ENCODE measurements around the gene ARHGAP24.

DNA sequence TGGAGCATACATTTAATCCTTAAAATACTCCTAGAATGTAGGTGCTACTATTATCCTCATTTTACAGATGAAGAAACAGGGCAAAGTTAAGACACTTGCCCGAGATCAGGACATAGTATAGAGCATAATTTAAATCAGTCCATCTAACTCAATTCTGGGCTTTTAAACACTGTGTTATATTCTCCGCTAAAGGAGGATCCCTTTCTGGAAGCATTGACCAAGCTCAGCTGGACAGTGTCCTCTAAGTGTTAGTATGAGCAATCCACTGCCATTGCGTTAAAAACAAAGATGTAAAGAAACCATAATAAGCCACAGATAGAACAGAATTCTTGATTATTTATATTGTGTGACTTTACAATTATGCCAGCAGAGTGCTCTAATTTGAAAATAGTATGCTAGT is 207.0 kb downstream of the ARHGAP24 start:
- TF ChIP-seq POLR2A (IDR thresholded peaks at IDR 0.05; ENCODE audit: low read depth, low read length) = no peak
- TF ChIP-seq, protein P1, sequence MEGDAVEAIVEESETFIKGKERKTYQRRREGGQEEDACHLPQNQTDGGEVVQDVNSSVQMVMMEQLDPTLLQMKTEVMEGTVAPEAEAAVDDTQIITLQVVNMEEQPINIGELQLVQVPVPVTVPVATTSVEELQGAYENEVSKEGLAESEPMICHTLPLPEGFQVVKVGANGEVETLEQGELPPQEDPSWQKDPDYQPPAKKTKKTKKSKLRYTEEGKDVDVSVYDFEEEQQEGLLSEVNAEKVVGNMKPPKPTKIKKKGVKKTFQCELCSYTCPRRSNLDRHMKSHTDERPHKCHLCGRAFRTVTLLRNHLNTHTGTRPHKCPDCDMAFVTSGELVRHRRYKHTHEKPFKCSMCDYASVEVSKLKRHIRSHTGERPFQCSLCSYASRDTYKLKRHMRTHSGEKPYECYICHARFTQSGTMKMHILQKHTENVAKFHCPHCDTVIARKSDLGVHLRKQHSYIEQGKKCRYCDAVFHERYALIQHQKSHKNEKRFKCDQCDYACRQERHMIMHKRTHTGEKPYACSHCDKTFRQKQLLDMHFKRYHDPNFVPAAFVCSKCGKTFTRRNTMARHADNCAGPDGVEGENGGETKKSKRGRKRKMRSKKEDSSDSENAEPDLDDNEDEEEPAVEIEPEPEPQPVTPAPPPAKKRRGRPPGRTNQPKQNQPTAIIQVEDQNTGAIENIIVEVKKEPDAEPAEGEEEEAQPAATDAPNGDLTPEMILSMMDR (IDR thresholded peaks at IDR 0.05; ENCODE audit: extremely low read depth in 1 of 2, insufficient read depth in 1 of 2, low read depth in 1 of 2, low read length in 2 of 2) = no peak
- TF ChIP-seq GATA2 (IDR thresholded peaks at IDR 0.05; ENCODE audit: insufficient read depth, insufficient read length, low read depth, low read length) = no peak
- TF ChIP-seq EZH2 (IDR thresholded peaks at IDR 0.05; ENCODE audit: borderline replicate concordance, low read depth, low read length, severe bottlenecking) = no peak
- TF ChIP-seq JUN (IDR thresholded peaks at IDR 0.05; ENCODE audit: borderline replicate concordance, insufficient read depth, insufficient read length, low read depth) = no peak

Measured in endothelial cell of umbilical vein (primary cell).